Left ventricle myocardium inferior (tissue), 1 donor: ENCODE measurements around the gene FPGS. TPM values are rescaled to one million over a fixed set of nuclear protein-coding genes. Genes with fewer than 3 reads are reported as not detected.

Experiments
- DNase-seq: peaks from one replicate; pipeline ENCODE4 v3.0.0-alpha.2; 2020
- H3K27ac ChIP-seq: fragments of 200-600 bp; replicated peaks from 2 replicates; pipeline ENCODE4 v1.8.0; 2021
- H3K27me3 ChIP-seq: fragments of 200-600 bp; 2 replicates; pipeline ENCODE4 v1.8.0; 2021; ENCODE audit warnings: low read depth
- H3K36me3 ChIP-seq: fragments of 200-600 bp; 2 replicates; pipeline ENCODE4 v1.8.0; 2021
- H3K4me1 ChIP-seq: fragments of 200-600 bp; 2 replicates; pipeline ENCODE4 v1.8.0; 2021
- H3K4me3 ChIP-seq: fragments of 200-600 bp; 2 replicates; pipeline ENCODE4 v1.8.0; 2021; ENCODE audit warnings: mild to moderate bottlenecking, moderate library complexity
- H3K9me3 ChIP-seq: fragments of 200-600 bp; replicated peaks from 2 replicates; pipeline ENCODE4 v1.8.0; 2021
- CTCF ChIP-seq: fragments of 200-600 bp; IDR thresholded peaks from 2 replicates; pipeline ENCODE4 v1.8.0; 2021; ENCODE audit warnings: antibody characterized with exemption, mild to moderate bottlenecking, borderline replicate concordance
- intact Hi-C: fragments of 100-400 bp; cut with micrococcal nuclease; formaldehyde crosslinking; loops from one replicate; pipeline ENCODE4 v1.11.0; 2022
- total RNA-seq: library from RNA; stranded (reverse); fragmentation: NEBNext Ultra II Directional; extraction: Animal tissue kit (Norgen Biotek cat#: 25700); gene quantifications from one replicate; pipeline ENCODE4 v1.2.1, GENCODE V29; 2021
- donor health status: DM: no; HTN: yes; CAD: no; lungs with severe emphysema.

The FPGS gene
- total RNA-seq, 1 donor from 2014 or later = 38.0 TPM

- TF ChIP-seq CTCF = no peak
- Histone ChIP-seq H3K27me3 (no peaks in the 10 kb centered on the region), H3K27ac (peak overlapping the region; percentile 59), H3K9me3 (no peaks in the 10 kb centered on the region), H3K4me3 (no peak overlapping the region), H3K4me1 (peaks cover 47% of the 10 kb centered on the region), H3K36me3 (peaks cover 67% of the 10 kb centered on the region)
- intact Hi-C loops = no loop called here
- no peak for DNase-seq
These were observed 11.1 kb downstream of the FPGS start for GRCh38 chr9:127813686-127814226.

GRCh38 chr9:127814619-127815511 lies 12.2 kb downstream of the FPGS start:
- Histone ChIP-seq H3K27ac (peak overlapping the region; percentile 12), H3K4me3 (no peak overlapping the region), H3K36me3 (peaks cover 77% of the 10 kb centered on the region), H3K9me3 (no peaks in the 10 kb centered on the region), H3K4me1 (peaks cover 39% of the 10 kb centered on the region), H3K27me3 (no peaks in the 10 kb centered on the region)
- TF ChIP-seq CTCF = no peak
- DNase-seq = no peak
- intact Hi-C loops = no loop called here

GRCh38 chr9:127815512-127816361 lies 13.1 kb downstream of the FPGS start:
- H3K4me3 ChIP-seq = no peak overlapping the region
- H3K9me3 ChIP-seq = no peaks in the 10 kb centered on the region
- TF ChIP-seq CTCF = no peak
- no peak for DNase-seq
- peaks cover 36% of the 10 kb centered on the region for H3K4me1 ChIP-seq
- H3K36me3 ChIP-seq = peaks cover 86% of the 10 kb centered on the region
- intact Hi-C loops = no loop called here
- no peaks in the 10 kb centered on the region for H3K27me3 ChIP-seq
- H3K27ac ChIP-seq = peak overlapping the region; percentile 12

DNA sequence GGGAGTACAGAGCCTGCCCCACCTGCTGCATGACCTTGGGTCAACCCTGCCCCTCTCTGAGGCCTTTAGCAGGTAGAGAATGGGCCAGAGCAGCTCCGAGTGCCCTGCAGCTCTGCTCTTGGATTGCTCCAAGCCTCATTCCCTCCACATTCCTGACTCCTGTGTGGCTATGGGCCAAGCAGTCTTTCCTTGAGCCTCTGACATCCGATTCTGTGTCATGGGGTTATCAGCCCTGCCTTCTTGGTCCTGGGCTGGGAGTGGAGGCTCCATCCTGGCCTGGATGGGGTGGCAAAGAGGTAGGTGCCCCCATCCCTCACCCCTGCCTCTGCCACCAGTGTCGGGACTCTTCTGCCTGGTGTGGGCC lies 13.7 kb downstream of the FPGS start:
- no peak for DNase-seq
- Histone ChIP-seq H3K9me3 (no peaks in the 10 kb centered on the region), H3K4me1 (peaks cover 36% of the 10 kb centered on the region), H3K27ac (peak overlapping the region; percentile 44), H3K36me3 (peaks cover 92% of the 10 kb centered on the region), H3K27me3 (no peaks in the 10 kb centered on the region), H3K4me3 (no peak overlapping the region)
- intact Hi-C loops = no loop called here
- no peak for TF ChIP-seq CTCF

- Histone ChIP-seq H3K36me3 (peaks cover 94% of the 10 kb centered on the region), H3K9me3 (no peaks in the 10 kb centered on the region), H3K27ac (peak overlapping the region; percentile 44), H3K4me1 (peaks cover 36% of the 10 kb centered on the region), H3K27me3 (no peaks in the 10 kb centered on the region), H3K4me3 (no peak overlapping the region)
- TF ChIP-seq CTCF = no peak
- no peak for DNase-seq
- intact Hi-C loops = no loop called here
These were observed 14.0 kb downstream of the FPGS start for GRCh38 chr9:127816728-127817127.
